ENCODE results near the gene SMAP2.
"Not testable (repeated sequence)": the region's sequence is repeated elsewhere in the genome, so short reads cannot be mapped to it uniquely, and the experiment has no call there.

SMAP2 gene

GRCh38 chr1:40372658-40373322 lies 737 bp upstream of the SMAP2 start:
- DNase-seq (ENCODE audit: low read depth, low spot score): no peak

DNA sequence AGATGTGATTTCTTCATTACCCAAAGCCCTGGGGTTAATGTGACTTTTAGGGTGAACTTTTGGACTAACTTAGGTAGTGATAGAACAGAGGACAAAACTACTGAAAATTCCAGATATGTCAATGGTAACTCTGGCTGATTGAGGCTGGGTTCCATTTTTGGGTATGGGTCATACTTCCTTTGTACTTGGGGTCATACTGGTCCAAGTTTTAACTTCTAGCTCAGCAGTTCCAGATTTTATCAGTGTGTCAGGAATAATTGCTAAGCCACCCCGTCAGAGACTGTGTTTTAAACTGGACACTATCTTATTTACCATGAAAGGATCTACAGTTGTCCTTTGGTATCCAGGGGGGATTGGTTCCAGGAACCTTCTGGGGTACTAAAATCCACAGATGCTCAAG lies 4.0 kb downstream of the SMAP2 start:
- DNase-seq (ENCODE audit: low read depth, low spot score): no peak

DNA sequence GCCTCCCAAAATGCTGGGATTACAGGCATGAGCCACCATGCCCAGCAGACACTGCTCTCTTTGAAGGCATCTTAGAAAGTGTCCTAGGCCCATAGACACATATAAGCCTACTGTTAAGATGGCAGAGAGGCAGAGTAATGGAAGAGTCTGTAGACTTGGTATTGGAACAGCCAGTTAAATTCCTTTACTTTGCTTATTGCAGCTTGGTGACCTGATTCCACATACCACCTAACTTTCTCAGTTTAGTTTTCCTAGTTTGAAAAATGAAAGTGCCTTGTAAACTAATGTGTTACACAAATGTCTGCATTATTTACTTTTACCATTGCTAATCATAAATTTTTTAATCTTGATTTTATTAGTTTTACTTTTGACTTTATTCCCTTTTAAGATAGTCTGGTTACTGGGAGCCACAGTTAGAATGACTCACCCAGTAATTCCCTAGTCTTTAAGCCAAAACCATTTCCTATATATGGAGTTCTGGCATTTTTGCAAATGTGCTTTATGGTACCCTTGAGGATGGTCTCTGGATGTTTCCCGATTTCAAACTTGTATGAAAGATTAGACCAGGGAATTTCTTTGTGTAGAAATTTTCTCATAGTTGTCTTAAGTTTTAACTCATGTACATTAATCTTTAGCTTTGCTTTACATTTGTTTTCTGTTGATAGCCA lies 6.4 kb downstream of the SMAP2 start:
- no peak for DNase-seq (ENCODE audit: low read depth, low spot score)

DNA sequence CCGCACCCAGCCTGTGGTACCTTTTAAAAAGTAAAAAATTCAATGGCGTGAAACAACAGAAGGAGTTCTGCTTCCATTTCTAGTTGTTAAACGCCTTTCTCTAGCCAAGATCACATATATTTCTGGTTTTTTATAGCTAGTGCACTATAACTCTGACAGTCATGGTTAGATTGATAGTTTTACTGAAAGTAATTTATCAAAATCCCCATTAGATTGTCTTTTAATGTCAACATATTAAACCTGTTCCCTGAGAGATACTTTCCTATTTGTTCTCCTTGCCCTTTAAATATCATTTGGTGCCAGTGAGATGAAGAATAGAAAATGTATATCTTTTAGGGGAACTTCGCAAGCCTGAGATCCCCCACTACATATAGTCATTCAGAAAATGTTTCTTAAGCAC lies 7.3 kb downstream of the SMAP2 start:
- no peak for DNase-seq (ENCODE audit: low read depth, low spot score)

DNA sequence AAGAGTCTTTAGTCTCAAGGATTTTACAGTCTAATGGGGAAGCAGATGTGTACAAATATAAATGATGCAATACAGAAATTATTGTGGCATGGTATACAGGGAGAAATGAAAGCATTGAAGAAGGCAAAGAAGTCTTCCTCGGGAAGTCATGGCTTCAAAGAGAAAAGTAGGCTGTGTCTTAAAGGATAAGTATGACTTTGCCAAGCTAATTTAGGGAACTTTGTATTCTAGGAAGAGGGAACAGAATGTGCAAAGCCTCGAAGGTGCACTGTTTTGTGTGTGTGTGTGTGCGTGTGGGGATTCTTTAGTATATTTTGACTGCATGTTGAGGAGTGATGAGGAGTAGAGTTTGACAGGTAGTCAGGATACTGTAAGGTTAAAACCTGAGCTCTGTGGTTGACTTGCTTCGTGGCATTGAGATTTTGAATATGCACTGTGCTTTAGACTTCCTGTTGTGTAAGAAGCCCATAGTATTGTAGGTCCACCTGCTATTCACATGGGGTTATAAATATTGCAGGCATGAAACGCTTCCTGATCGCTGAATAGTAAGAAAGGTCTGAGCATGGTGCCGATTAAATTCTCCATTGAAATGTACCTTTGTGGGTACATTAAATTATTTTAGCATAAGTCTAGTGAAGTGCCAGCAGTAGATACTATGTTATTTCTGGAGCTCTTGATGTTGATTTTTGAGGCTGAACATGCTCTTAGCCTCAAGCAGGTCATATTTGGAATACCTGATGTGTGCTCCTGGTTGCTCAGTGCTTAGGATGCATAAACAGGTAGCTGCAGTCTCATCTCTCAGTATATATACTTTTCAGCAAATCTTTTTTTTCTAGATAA lies 8.0 kb downstream of the SMAP2 start:
- no peak for DNase-seq (ENCODE audit: low read depth, low spot score)

GRCh38 chr1:40382108-40382460 lies 8.6 kb downstream of the SMAP2 start:
- DNase-seq (ENCODE audit: low read depth, low spot score): no peak

DNA sequence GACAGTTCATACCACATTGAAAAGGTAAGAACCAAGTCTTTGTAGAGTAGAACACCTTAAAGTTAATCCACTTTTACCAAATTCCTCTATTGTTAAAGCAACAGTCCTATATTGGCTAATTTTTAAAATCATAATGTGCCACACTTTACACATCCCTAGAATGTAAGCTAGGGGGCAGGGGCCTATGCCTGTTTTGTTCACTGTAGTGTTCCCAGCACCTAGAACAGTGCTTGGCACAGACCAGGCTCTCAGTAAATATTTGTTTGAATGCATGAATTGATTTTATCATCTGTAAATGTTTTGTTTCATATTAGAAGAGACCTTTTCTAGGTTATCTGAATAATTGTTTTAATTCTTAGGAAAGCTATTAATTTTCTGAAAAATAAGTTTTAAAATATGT lies 9.1 kb downstream of the SMAP2 start:
- no peak for DNase-seq (ENCODE audit: low read depth, low spot score)

DNA sequence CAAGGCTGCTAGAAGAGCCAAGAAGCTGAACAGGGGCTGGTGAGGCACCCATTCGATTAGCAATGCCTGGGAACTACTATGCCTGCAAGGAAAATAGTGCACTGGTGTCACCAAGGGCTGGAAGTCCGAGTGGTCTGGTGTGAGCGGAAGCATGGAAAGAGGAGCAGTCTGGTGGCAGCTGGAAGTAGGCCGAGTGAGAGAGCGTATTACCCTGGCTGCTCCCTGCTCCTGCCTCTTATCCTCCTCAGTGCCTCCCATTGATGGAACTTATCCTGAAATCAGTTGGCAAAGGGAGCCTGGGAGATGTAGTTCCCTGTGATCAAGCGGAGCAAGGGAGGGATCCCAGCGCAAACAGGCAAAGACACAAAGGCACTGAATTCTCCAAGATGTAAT lies 9.6 kb downstream of the SMAP2 start:
- no peak for DNase-seq (ENCODE audit: low read depth, low spot score)

- no peak for DNase-seq (ENCODE audit: low read depth, low spot score)
Measured at GRCh38 chr1:40383488-40384412, 10.2 kb downstream of the SMAP2 start.

DNA sequence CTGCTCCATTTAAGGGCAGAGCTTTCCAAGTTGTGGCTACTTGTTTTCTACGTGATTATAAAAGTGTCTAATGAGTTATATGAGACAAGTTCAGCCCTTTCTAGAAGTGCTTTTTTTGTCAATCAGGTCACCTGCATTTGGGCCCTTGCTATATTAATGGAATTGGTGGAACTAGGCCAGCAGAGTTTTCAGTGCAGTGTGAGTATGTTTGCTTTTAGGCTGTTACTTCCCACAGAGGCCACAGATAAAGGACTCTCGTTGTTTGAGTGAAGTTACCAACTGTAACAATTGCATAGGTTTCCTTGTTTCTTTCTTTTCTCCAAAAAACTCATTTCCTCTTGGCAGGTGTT lies 10.9 kb downstream of the SMAP2 start:
- no peak for DNase-seq (ENCODE audit: low read depth, low spot score)

DNA sequence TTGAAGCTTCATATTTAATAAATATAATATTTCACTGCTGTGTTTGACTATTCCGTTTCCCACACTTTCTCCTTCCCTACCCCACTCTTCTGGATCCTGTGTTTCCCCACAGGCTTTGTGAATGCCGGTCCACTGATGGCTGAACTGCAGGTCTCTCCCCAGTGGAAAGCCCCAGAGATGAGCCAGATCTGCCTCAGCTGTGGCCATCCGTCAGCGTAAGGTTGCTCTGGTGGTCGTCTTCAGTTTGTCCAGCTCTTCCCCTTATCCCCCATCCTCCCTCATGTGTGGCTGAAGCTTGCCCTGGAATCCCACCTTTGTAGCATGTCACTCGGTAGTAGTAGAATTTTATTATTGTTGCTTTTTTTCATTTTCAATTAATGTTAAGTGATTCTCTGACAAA lies 11.4 kb downstream of the SMAP2 start:
- no peak for DNase-seq (ENCODE audit: low read depth, low spot score)

DNA sequence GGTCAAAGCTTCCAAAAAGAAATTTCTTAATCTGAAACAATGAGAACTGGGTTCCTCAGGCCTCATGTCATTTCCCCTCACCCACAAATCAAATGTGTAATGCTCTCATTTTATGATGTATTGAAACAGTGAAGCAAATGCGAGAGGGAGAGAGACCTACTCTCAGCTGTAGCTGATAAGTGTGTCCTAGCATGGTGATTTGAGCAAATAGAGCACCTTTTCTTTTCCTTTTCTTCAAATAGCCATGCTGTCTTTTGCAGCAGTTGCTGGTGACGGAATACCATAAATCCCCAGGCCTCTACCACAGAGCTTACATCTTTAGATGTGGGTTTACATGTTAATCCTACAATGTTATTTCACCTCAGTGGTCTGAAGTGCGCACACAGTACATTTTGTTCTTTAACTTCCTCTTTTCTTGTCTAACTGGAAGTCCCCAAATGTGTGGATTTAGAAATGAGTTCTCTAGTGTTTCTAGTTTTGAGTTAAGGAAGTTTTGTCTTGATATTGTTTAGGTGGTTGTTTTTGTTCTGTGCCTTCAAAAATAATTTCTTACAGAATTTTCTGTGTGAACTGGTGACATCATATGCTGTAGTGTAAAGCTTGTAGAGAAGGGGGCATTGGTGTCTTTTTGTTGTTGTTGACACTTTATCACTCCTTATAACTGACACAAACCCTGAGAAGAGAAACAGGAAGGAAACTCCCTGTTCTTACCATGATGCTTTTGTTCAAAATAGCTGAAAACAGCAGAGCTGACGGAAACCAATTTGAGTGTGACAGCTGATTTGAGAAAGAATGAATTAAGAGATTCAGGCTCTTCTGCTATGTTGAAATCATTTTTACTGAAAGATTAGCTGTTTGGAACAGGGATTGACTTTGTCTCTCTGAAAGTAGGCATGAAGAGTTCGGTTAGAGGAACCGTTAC lies 12.2 kb downstream of the SMAP2 start:
- peak; percentile 54 for DNase-seq (ENCODE audit: low read depth, low spot score)

- DNase-seq (ENCODE audit: low read depth, low spot score): no peak
Measured at GRCh38 chr1:40386359-40386723, 12.8 kb downstream of the SMAP2 start.

- DNase-seq (ENCODE audit: low read depth, low spot score): no peak
Measured at GRCh38 chr1:40386796-40387195, 13.3 kb downstream of the SMAP2 start.

DNA sequence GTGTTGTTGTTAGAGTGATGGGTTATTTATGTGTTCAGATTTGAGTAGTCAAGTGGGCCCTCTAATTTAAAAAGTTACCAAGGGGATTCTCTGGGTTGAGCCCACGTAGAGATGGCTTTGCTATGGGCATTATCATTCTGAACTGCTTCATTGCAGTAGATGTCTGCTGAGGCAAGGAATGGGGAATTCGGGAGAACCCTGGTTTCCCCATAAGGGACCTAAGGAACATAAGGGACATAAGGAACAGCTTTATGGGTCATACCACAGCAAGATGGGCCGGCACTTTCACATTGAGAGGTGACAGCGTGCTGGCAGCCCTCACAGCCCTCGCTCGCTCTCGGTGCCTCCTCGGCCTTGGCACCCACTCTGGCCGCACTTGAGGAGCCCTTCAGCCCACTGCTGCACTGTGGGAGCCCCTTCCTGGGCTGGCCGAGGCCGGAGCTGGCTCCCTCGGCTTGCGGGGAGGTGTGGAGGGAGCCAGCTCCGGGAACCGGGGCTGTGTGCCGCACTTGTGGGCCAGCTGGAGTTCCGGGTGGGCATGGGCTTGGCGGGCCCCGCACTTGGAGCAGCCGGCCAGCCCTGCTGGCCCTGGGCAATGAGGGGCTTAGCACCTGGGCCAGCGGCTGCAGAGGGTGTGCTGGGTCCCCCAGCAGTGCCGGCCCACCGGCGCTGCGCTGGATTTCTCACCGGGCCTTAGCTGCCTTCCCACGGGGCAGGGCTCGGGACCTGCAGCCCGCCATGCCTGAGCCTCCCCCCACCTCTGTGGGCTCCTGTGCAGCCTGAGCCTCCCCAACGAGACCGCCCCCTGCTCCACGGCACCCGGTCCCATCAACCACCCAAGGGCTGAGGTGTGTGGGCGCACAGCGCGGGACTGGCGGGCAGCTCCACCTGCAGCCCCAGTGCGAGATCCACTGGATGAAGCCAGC lies 14.1 kb downstream of the SMAP2 start:
- not testable (repeated sequence) for DNase-seq (ENCODE audit: low read depth, low spot score)

- not testable (repeated sequence) for DNase-seq (ENCODE audit: low read depth, low spot score)
Measured at GRCh38 chr1:40388456-40389321, 15.2 kb downstream of the SMAP2 start.

DNA sequence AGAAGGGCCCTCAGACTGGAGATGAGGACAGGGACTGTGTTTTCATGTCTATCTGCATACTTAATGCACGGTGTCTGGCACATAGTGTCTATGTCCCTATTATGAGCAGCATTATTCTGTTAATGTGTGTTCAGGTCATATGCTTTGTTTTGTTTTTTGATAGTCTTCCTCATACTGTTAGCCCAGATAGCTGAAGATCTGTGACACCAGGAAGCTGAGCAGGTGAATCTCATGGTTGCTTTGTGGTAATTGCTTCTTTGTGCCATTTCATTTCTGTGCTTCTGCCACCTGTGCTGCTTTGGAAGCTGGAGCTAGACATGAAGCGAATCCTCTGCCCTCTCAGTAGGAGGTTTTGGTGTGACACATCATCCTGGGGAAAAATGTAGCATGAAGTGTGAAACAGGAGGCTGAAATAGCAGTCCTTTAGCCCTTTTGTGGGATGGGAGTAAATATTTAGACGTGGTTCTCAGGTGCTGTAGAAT lies 15.8 kb downstream of the SMAP2 start:
- no peak for DNase-seq (ENCODE audit: low read depth, low spot score)

- no peak for DNase-seq (ENCODE audit: low read depth, low spot score)
Measured at GRCh38 chr1:40389871-40390560, 16.5 kb downstream of the SMAP2 start.
